HUES48 (cell line): ENCODE data around the gene GIMAP8.

Experiments used
- H3K27ac ChIP-seq: one replicate; pipeline ENCODE4 v1.7.0; 2013; ENCODE audit warnings: low read depth, low read length, inconsistent platforms
- H3K27me3 ChIP-seq: 2 replicates; pipeline ENCODE4 v1.6.1; 2013; ENCODE audit warnings: mild to moderate bottlenecking, low read length; ENCODE audit not compliant: control insufficient read depth, insufficient read depth
- H3K36me3 ChIP-seq: 2 replicates; pipeline ENCODE4 v1.6.1; 2013; ENCODE audit warnings: low read length; ENCODE audit not compliant: control insufficient read depth, insufficient read depth
- H3K4me1 ChIP-seq: 2 replicates; pipeline ENCODE4 v1.6.1; 2013; ENCODE audit warnings: mild to moderate bottlenecking, low read length; ENCODE audit not compliant: control insufficient read depth, insufficient read depth
- H3K4me3 ChIP-seq: 2 replicates; pipeline ENCODE4 v1.5.1; 2013; ENCODE audit warnings: mild to moderate bottlenecking, low read depth, low read length
- H3K9ac ChIP-seq: 2 replicates; pipeline ENCODE4 v1.6.1; 2013; ENCODE audit warnings: mild to moderate bottlenecking, low read depth, low read length, moderate library complexity
- H3K9me3 ChIP-seq: 2 replicates; pipeline ENCODE4 v1.6.1; 2013; ENCODE audit warnings: low read length; ENCODE audit not compliant: control insufficient read depth, insufficient read depth

The GIMAP8 gene

DNA sequence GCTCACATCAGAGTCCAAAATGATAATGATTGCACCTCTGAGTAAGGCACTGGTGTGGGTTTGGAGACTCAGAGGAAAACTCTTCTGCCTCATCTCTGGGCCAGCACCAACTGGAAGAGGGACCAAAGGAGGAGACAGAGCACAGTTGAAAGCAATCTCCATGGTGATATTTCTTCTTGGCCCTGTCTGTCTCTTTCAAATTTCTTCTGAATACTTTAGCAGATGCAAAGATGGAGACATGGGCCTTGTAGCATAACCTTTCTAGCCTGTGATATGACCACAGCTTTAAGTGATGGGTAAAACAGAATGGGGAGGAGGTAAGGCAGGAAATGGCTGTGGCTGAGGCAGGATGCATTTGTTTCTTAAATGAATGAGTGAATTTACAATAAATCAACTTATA lies 52.1 kb downstream of the GIMAP8 start:
- Histone ChIP-seq H3K27me3 (no peaks in the 10 kb centered on the region), H3K4me3 (no peak overlapping the region), H3K27ac (no peak overlapping the region), H3K4me1 (no peaks in the 10 kb centered on the region), H3K9ac (no peak overlapping the region), H3K36me3 (no peaks in the 10 kb centered on the region), H3K9me3 (no peaks in the 10 kb centered on the region)

DNA sequence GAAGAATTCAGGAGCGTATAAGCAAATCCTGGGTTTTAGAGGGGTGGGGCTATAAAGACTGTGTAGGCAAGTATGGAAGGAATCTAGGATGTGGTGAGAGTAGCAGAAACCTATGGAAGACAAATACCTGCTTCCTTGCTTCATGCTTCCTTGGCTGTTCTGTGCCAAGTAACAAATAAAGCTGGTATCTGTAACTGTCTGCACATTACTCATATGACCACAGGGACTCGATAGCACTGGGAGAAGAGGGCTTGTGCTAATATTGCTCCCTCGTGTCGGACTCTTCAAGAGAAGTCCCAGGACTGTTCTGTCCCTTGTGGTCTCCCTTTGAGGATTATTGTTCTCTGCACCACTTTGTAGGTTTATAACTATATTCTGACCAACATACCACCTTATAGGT lies 52.7 kb downstream of the GIMAP8 start:
- no peak overlapping the region for H3K4me3 ChIP-seq
- H3K27me3 ChIP-seq = no peaks in the 10 kb centered on the region
- no peak overlapping the region for H3K9ac ChIP-seq
- H3K9me3 ChIP-seq = no peaks in the 10 kb centered on the region
- no peaks in the 10 kb centered on the region for H3K36me3 ChIP-seq
- no peak overlapping the region for H3K27ac ChIP-seq
- H3K4me1 ChIP-seq = no peaks in the 10 kb centered on the region

DNA sequence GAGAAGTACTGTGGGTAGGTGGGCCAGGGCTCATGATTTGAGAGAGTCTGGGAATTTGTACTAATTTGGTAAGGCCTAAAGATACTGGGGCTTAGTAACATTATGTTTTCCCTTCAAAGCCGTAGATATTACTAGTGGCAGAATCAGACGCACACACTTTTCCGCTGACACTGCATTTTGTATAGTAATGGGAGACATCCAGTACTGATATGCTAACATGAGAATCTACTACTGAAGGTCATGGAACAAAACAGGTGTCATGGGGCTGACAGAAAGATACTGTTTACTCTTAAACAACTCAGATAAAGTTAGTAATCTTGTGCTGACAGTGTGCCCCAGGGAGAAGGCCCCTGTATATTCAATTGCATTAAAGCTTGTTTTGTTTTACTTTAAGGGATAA lies 53.2 kb downstream of the GIMAP8 start:
- H3K36me3 ChIP-seq = no peaks in the 10 kb centered on the region
- no peak overlapping the region for H3K9ac ChIP-seq
- H3K9me3 ChIP-seq = no peaks in the 10 kb centered on the region
- H3K4me1 ChIP-seq = no peaks in the 10 kb centered on the region
- no peaks in the 10 kb centered on the region for H3K27me3 ChIP-seq
- H3K27ac ChIP-seq = no peak overlapping the region
- H3K4me3 ChIP-seq = no peak overlapping the region

DNA sequence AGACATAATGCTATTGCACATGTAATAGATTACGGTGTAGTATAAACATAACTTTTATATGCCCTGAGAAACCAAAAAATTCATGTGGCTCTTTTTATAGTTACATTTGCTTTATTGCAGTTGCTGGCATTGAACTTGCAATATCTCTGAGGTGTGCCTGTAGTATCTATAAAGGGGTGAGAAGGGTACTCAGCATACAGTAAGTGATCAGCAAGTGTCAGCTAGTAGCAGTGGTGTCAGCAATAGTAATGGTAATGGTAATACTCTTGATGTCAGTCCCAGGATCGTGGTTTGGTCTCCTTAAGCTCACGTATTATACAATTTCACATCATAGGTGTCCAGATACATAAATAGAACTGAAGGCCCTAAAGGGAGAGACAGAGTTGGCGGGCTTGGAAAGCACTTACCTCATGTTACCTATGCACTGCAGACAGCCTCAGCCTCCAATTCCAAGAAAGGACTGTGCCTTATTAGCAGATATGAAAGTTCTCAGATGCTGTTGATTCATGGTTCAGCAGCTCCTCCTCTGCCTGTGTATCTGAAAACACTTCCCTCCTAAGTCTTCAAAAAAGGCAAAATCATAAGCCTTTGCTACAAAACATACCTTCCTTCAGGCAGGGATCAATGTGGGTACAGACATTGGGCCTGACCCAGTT lies 57.6 kb downstream of the GIMAP8 start:
- Histone ChIP-seq H3K9ac (no peak overlapping the region), H3K27me3 (no peaks in the 10 kb centered on the region), H3K36me3 (no peaks in the 10 kb centered on the region), H3K4me3 (no peak overlapping the region), H3K4me1 (no peaks in the 10 kb centered on the region), H3K9me3 (no peaks in the 10 kb centered on the region), H3K27ac (no peak overlapping the region)

DNA sequence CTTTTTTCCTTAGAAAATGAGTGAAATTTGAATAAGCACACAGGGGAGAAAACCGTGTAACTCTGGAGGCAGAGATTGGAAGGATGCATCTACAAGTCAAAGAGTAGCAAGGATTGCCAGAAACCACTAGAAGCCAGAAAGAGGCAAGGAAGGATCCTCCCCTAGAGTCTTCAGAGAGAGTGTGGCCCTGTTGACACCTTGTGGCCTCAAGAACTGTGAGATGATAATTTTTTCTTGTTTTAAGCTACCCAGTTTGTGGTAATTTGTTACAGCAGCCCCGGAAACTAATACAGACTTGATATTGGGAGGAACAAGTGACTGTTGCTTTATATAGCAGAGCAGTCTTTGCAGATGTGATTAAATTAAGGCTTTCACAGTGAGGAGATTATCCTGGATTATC lies 60.6 kb downstream of the GIMAP8 start:
- no peaks in the 10 kb centered on the region for H3K4me1 ChIP-seq
- H3K36me3 ChIP-seq = no peaks in the 10 kb centered on the region
- H3K27ac ChIP-seq = no peak overlapping the region
- no peaks in the 10 kb centered on the region for H3K9me3 ChIP-seq
- H3K9ac ChIP-seq = no peak overlapping the region
- H3K4me3 ChIP-seq = no peak overlapping the region
- no peaks in the 10 kb centered on the region for H3K27me3 ChIP-seq

DNA sequence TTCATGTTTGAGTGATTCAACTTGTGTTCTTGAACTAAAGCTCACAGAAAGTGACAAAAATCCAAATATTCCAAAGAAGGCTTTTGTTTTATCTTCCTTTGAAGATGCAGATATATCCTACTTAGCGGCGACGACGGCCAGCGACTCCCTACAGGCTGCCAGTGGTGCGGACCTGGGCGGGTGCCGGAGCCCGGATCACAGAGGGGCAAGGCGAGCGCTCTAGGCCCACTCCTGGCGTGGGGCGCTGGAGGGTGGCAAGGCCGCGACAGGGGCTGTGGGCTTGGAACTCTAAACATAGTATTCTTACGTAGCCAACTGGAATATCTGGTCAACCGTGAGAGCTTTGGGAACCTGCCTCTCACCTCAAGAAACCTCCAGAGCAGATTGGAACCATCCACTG lies 63.3 kb downstream of the GIMAP8 start:
- no peaks in the 10 kb centered on the region for H3K9me3 ChIP-seq
- no peaks in the 10 kb centered on the region for H3K4me1 ChIP-seq
- no peaks in the 10 kb centered on the region for H3K36me3 ChIP-seq
- no peak overlapping the region for H3K4me3 ChIP-seq
- no peaks in the 10 kb centered on the region for H3K27me3 ChIP-seq
- no peak overlapping the region for H3K27ac ChIP-seq
- no peak overlapping the region for H3K9ac ChIP-seq

DNA sequence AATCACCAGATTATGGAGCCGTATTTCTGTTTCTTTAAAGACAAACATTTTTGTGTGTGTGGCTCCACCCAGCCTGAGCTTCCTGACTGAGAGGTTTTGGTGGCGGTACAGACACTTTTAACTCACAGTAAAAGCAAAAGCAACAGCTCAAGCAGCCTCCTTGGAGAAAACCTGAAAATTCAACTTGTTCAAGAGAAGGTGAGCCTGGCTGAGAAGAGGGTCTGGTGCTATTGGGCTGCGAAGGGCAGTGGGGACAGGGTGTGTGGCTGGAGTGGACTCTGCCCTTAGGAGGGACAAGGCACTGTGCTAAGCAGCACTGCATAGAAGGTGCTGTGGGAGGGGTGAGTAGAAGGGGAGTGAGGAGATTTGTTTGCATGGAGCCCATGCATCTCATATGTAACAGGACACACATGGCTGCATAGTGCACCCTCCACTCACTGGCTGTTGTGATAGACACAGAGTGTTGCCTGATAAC lies 64.4 kb downstream of the GIMAP8 start, which contains the start of gene GIMAP7:
Gene GIMAP7 (plus strand): TSS at position 125 of the 475 bp plus-strand sequence. CDS start 5,103 bp downstream, outside the sequence.
- Histone ChIP-seq H3K9ac (no peak within 1 kb of the TSS), H3K36me3 (no peaks in the 10 kb centered on the region), H3K4me1 (no peaks in the 10 kb centered on the region), H3K27me3 (no peaks in the 10 kb centered on the region), H3K4me3 (no peak within 1 kb of the TSS), H3K9me3 (no peaks in the 10 kb centered on the region), H3K27ac (no peak within 1 kb of the TSS)

DNA sequence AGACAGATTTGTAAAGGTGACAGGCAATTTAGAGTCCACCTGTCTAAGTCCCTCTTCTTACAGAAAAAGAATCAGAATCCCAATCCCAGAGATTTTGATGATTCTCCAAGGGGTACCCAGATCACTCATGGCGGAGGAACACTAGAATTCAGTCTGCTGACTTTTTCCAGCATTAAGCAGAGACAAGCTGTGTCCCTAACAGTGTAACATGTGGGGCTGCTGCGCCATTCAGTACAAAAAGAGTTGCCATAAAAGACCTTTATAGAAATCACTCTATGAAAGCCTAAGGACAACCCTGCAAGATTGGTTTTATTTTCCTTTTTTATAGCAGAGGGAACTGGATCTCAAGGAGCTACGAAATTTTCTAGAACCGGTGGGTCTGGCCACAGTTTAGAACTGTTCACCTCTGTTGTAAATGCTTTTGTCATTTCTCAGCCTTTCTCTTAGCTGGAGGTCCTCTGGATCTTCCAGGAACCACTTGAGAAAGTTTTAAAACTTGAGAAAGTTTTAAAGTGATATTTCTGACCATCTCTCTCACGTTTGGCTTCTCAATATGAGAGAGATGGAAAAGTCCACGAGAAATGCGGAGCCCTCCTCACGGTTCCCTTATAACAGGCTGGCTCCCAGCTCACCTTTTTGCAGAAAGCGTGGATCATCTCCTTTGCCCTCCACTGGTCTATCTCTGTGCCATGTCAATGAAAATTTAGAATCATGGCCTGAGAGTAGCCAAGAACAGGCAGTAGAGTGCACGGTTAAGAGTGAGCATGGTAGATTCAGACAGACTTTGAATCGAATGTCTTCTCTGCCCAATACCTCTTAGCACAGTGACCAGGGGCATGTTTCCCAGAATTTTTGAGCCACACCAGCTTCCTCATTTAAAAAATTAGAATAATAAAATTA lies 65.1 kb downstream of the GIMAP8 start:
- no peak overlapping the region for H3K4me3 ChIP-seq

DNA sequence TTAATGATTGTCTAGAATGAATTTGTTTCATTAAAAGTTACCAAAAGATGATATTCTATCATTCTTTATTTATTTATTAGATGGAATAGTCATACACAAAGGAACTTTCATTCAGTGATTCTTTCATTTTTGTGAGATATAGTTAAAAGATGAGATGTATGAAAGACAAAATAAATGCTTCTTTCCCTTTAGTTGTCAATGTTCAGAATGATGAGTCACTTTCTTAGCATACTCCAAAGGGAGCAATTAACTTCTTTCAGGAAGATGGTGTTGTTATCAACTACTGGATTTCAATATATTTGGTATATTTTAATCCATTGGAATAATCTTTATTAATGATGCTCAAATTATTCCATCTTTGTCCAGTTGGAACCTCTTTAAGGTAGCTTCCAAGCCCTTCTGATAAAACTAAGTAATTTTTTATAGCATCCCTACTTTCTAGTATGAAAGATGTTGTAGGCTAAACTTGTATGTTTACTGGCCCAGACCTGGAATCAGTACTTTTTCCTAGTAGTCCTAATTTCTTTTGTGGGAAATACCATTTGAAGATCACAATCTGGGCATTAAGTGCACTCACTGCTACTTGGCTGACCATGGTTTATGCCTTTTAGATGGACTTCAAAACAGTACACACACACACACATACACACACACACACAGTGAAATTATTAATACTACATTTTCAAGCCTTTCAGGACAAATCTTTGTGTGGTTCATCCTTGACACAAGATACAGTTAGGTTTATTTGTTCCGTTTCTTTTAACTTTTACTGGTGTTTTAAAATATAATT lies 66.7 kb downstream of the GIMAP8 start:
- H3K36me3 ChIP-seq = no peaks in the 10 kb centered on the region
- no peaks in the 10 kb centered on the region for H3K9me3 ChIP-seq
- no peak overlapping the region for H3K27ac ChIP-seq
- no peak overlapping the region for H3K4me3 ChIP-seq
- H3K9ac ChIP-seq = no peak overlapping the region
- no peaks in the 10 kb centered on the region; the same call in 1 of the 2 replicates for H3K4me1 ChIP-seq
- H3K27me3 ChIP-seq = no peaks in the 10 kb centered on the region; the same call in 1 of the 2 replicates

More for the DNA sequence above, 65.1 kb downstream of the GIMAP8 start:
- Histone ChIP-seq H3K4me1 (no peaks in the 10 kb centered on the region), H3K36me3 (no peaks in the 10 kb centered on the region), H3K9me3 (no peaks in the 10 kb centered on the region), H3K27ac (no peak overlapping the region), H3K27me3 (no peaks in the 10 kb centered on the region; the same call in 1 of the 2 replicates), H3K9ac (no peak overlapping the region)

DNA sequence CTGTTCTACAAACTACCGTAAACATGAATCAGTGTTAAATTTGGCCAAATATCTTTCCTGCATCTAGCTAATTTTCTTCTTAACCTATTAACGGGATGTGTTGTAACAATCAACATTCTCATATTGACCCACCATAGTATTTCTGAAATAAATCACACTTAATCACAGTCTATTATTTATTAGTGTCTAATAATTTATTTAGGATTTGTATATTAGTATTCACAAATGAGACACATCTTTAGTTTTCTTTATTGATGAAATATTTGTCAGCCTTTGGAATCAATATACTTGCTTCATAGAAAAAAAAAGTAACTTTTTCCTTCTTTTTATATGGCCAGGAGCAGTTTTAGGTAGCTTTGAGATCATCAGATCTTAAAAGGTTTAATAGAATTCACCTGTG lies 68.9 kb downstream of the GIMAP8 start:
- no peaks in the 10 kb centered on the region for H3K9me3 ChIP-seq
- no peak overlapping the region for H3K27ac ChIP-seq
- H3K4me3 ChIP-seq = no peak overlapping the region
- H3K27me3 ChIP-seq = no peaks in the 10 kb centered on the region; the same call in 1 of the 2 replicates
- no peak overlapping the region for H3K9ac ChIP-seq
- H3K4me1 ChIP-seq = peaks cover 16% of the 10 kb centered on the region
- no peaks in the 10 kb centered on the region for H3K36me3 ChIP-seq
